ENCODE results near the gene DCTN2. TPM values are rescaled to one million over a fixed set of nuclear protein-coding genes. Genes with fewer than 3 reads are reported as not detected.
"Not testable (repeated sequence)": the region's sequence is repeated elsewhere in the genome, so short reads cannot be mapped to it uniquely, and the experiment has no call there.

The DCTN2 gene
- polyA plus RNA-seq, 1 donor (not counting 4 experiments of a cell fraction or from before 2014, with no cell fraction given): 132 TPM

DNA sequence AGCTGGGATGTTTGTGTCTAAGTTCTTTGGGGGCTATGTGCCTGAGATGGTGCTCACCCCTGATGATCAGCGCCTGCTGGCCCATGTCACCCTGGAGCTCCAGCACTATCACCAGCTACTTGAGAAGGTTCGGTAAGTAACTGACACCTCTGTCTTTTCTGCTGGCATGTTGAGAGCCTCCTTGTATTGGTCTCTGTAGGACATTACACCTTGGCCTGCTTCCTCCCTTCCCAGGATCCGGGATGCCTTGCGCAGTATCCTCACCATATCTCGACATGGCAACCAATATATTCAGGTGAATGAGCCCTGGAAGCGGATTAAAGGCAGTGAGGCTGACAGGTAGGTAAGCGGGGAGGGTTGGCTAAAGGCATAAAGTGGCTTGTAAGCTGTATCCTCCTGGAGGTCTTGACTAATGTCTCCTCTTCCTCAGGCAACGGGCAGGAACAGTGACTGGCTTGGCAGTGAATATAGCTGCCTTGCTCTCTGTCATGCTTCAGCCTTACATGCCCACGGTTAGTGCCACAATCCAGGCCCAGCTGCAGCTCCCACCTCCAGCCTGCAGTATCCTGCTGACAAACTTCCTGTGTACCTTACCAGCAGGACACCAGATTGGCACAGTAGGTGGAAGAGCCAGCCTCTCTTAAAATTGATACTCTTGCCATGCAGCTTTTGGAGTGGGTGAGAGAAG, 32.1 kb downstream of the DCTN2 start:
- Histone ChIP-seq H3K27me3 (ENCODE audit: control insufficient read depth, extremely low read depth, insufficient read depth, low read length) (no peaks in the 10 kb centered on the region), H3K4me3 (ENCODE audit: control insufficient read depth in 2 of 3, extremely low read depth in 1 of 3, insufficient read depth in 2 of 3, low read depth in 1 of 3, low read length in 3 of 3) (no peak overlapping the region), H3K4me2 (ENCODE audit: control insufficient read depth, extremely low read depth, insufficient read depth, low read depth, low read length) (no peak overlapping the region), H4K20me1 (ENCODE audit: control insufficient read depth, extremely low read depth, insufficient read depth, low read length) (peaks cover 23% of the 10 kb centered on the region), H3K9me1 (ENCODE audit: control insufficient read depth, extremely low read depth, insufficient read depth, low read length) (no peaks in the 10 kb centered on the region), H3K4me1 (ENCODE audit: control insufficient read depth, extremely low read depth, insufficient read depth, low read length) (peaks cover 13% of the 10 kb centered on the region), H2AFZ (ENCODE audit: control insufficient read depth, low read length) (no peak overlapping the region), H3K79me2 (ENCODE audit: control insufficient read depth, insufficient read depth, low read length) (peaks cover 18% of the 10 kb centered on the region), H3K36me3 (ENCODE audit: control insufficient read depth in 2 of 2, extremely low read depth in 1 of 2, insufficient read depth in 2 of 2, low read length in 2 of 2) (peaks cover 43 to 66% of the 10 kb centered on the region in 2 experiments), H3K9me3 (ENCODE audit: control insufficient read depth, low read depth, low read length) (no peaks in the 10 kb centered on the region), H3K27ac (ENCODE audit: control insufficient read depth, insufficient read depth, low read length) (no peak overlapping the region), H3K9ac (ENCODE audit: control insufficient read depth, extremely low read depth, insufficient read depth, low read length) (no peak overlapping the region)
- dilution Hi-C loops (cut with MboI; ENCODE audit: extremely low pct_ligation_motif_present, low sequenced_read_pairs): no loop called here
- no peak for FAIRE-seq
- TF ChIP-seq, protein P1, sequence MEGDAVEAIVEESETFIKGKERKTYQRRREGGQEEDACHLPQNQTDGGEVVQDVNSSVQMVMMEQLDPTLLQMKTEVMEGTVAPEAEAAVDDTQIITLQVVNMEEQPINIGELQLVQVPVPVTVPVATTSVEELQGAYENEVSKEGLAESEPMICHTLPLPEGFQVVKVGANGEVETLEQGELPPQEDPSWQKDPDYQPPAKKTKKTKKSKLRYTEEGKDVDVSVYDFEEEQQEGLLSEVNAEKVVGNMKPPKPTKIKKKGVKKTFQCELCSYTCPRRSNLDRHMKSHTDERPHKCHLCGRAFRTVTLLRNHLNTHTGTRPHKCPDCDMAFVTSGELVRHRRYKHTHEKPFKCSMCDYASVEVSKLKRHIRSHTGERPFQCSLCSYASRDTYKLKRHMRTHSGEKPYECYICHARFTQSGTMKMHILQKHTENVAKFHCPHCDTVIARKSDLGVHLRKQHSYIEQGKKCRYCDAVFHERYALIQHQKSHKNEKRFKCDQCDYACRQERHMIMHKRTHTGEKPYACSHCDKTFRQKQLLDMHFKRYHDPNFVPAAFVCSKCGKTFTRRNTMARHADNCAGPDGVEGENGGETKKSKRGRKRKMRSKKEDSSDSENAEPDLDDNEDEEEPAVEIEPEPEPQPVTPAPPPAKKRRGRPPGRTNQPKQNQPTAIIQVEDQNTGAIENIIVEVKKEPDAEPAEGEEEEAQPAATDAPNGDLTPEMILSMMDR (optimal IDR thresholded peaks at IDR 0.05 in 1 of 3, IDR thresholded peaks at IDR 0.05 in 1 of 3, conservative IDR thresholded peaks at IDR 0.05 in 1 of 3; ENCODE audit: extremely low read depth in 1 of 3, insufficient read depth in 2 of 3, low read length in 3 of 3): no peak
- no peak for DNase-seq (ENCODE audit: low read depth, low spot score)

DNA sequence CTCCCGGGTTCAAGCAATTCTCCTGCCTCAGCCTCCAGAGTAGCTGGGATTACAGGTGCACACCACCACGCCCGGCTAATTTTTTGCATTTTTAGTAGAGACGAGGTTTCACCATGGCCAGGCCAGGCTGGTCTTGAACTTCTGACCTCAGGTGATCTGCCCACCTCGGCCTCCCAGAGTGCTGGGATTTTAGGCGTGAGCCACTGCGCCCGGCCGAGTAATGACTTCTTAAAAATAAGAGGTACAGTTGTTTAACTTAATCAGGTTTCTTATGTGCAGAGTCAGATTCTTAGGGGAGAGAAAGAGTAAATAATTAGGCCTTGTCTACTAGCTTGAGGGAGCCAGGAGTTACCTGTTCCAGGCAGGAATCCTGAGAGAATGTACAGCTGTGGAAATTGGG, 32.7 kb downstream of the DCTN2 start:
- dilution Hi-C loops (cut with MboI; ENCODE audit: extremely low pct_ligation_motif_present, low sequenced_read_pairs); H3K4me3 ChIP-seq (ENCODE audit: control insufficient read depth in 2 of 3, extremely low read depth in 1 of 3, insufficient read depth in 2 of 3, low read depth in 1 of 3, low read length in 3 of 3); DNase-seq (ENCODE audit: low read depth, low spot score); H3K4me2 ChIP-seq (ENCODE audit: control insufficient read depth, extremely low read depth, insufficient read depth, low read depth, low read length); H3K9me1 ChIP-seq (ENCODE audit: control insufficient read depth, extremely low read depth, insufficient read depth, low read length); H3K27ac ChIP-seq (ENCODE audit: control insufficient read depth, insufficient read depth, low read length); H3K9me3 ChIP-seq (ENCODE audit: control insufficient read depth, low read depth, low read length); H3K27me3 ChIP-seq (ENCODE audit: control insufficient read depth, extremely low read depth, insufficient read depth, low read length); FAIRE-seq; H3K9ac ChIP-seq (ENCODE audit: control insufficient read depth, extremely low read depth, insufficient read depth, low read length); H2AFZ ChIP-seq (ENCODE audit: control insufficient read depth, low read length): not testable (repeated sequence)
- Histone ChIP-seq H3K4me1 (ENCODE audit: control insufficient read depth, extremely low read depth, insufficient read depth, low read length) (peaks cover 17% of the 10 kb centered on the region), H3K79me2 (ENCODE audit: control insufficient read depth, insufficient read depth, low read length) (peaks cover 11% of the 10 kb centered on the region), H3K36me3 (ENCODE audit: control insufficient read depth in 2 of 2, extremely low read depth in 1 of 2, insufficient read depth in 2 of 2, low read length in 2 of 2) (peaks cover 43 to 60% of the 10 kb centered on the region in 2 experiments), H4K20me1 (ENCODE audit: control insufficient read depth, extremely low read depth, insufficient read depth, low read length) (peaks cover 18% of the 10 kb centered on the region)

DNA sequence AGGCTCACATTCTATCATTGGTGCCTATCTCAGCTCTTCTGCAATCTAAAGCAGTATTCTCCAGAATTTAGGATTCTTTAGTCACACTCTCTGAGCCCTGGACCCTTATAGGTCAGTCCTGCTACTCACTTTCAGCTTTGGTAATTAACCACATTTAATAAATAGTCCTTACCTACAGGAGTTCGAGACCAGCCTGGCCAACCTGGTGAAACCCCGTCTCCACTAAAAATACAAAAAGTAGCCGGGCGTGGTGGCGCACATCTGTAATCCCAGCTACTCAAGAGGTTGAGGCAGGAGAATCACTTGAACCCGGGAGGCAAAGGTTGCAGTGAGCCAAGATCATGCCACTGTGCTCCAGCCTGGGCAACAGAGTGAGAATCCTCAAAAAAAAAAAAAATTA, 33.3 kb downstream of the DCTN2 start:
- DNase-seq (ENCODE audit: low read depth, low spot score); H3K9me3 ChIP-seq (ENCODE audit: control insufficient read depth, low read depth, low read length); H3K4me2 ChIP-seq (ENCODE audit: control insufficient read depth, extremely low read depth, insufficient read depth, low read depth, low read length); H3K27me3 ChIP-seq (ENCODE audit: control insufficient read depth, extremely low read depth, insufficient read depth, low read length); H3K27ac ChIP-seq (ENCODE audit: control insufficient read depth, insufficient read depth, low read length); dilution Hi-C loops (cut with MboI; ENCODE audit: extremely low pct_ligation_motif_present, low sequenced_read_pairs); H3K4me3 ChIP-seq (ENCODE audit: control insufficient read depth in 2 of 3, extremely low read depth in 1 of 3, insufficient read depth in 2 of 3, low read depth in 1 of 3, low read length in 3 of 3); H3K9me1 ChIP-seq (ENCODE audit: control insufficient read depth, extremely low read depth, insufficient read depth, low read length); FAIRE-seq; H3K9ac ChIP-seq (ENCODE audit: control insufficient read depth, extremely low read depth, insufficient read depth, low read length); H2AFZ ChIP-seq (ENCODE audit: control insufficient read depth, low read length); H3K79me2 ChIP-seq (ENCODE audit: control insufficient read depth, insufficient read depth, low read length): not testable (repeated sequence)
- peaks cover 13% of the 10 kb centered on the region for H3K4me1 ChIP-seq (ENCODE audit: control insufficient read depth, extremely low read depth, insufficient read depth, low read length)
- peaks cover 43 to 55% of the 10 kb centered on the region in 2 experiments for H3K36me3 ChIP-seq (ENCODE audit: control insufficient read depth in 2 of 2, extremely low read depth in 1 of 2, insufficient read depth in 2 of 2, low read length in 2 of 2)
- peaks cover 13% of the 10 kb centered on the region for H4K20me1 ChIP-seq (ENCODE audit: control insufficient read depth, extremely low read depth, insufficient read depth, low read length)
